Activated T-helper 1 cell treated with anti-CD3 and anti-CD28 coated beads, Interleukin-2, amount 50 U/mL, for 16 hours (primary cell): ENCODE results near the gene KRTAP10-4.
"Not testable (repeated sequence)": the region's sequence is repeated elsewhere in the genome, so short reads cannot be mapped to it uniquely, and the experiment has no call there.

Experiments used
- DNase-seq, 2 donors: peaks; one replicate each; pipeline ENCODE4 v3.0.0-alpha.2; 2020; ENCODE audit warnings: low read depth in 1 of 2, low spot score in 1 of 2

KRTAP10-4 gene

GRCh38 chr21:44579056-44579832, 5.7 kb downstream of the KRTAP10-4 start:
- no peak for DNase-seq

GRCh38 chr21:44579833-44580144, 6.3 kb downstream of the KRTAP10-4 start:
- no peak for DNase-seq

GRCh38 chr21:44580231-44580821, 6.8 kb downstream of the KRTAP10-4 start, which contains the start of gene KRTAP10-5:
Gene KRTAP10-5 (minus strand): TSS chr21:44580604. CDS start chr21:44580578, 26 bp downstream.
- DNase-seq: not testable (repeated sequence)

- DNase-seq: no peak
Measured at GRCh38 chr21:44581158-44581557, 7.6 kb downstream of the KRTAP10-4 start.

GRCh38 chr21:44582055-44582454, 8.5 kb downstream of the KRTAP10-4 start:
- DNase-seq: no peak

- DNase-seq: no peak
Measured at GRCh38 chr21:44583089-44583799, 9.7 kb downstream of the KRTAP10-4 start.

- DNase-seq: no peak
Measured at GRCh38 chr21:44583800-44584147, 10.2 kb downstream of the KRTAP10-4 start.

GRCh38 chr21:44585892-44586291, 12.4 kb downstream of the KRTAP10-4 start:
- no peak for DNase-seq

GRCh38 chr21:44589094-44589493, 15.6 kb downstream of the KRTAP10-4 start:
- no peak for DNase-seq

GRCh38 chr21:44589586-44590305, 16.2 kb downstream of the KRTAP10-4 start:
- no peak for DNase-seq

GRCh38 chr21:44590311-44590721, 16.8 kb downstream of the KRTAP10-4 start:
- no peak for DNase-seq

GRCh38 chr21:44590897-44591800, 17.6 kb downstream of the KRTAP10-4 start:
- DNase-seq: not testable (repeated sequence)

GRCh38 chr21:44591801-44592130, 18.2 kb downstream of the KRTAP10-4 start:
- not testable (repeated sequence) for DNase-seq

GRCh38 chr21:44592446-44593311, 19.1 kb downstream of the KRTAP10-4 start, which contains the start of gene KRTAP10-6:
Gene KRTAP10-6 (minus strand): TSS chr21:44592505. CDS start chr21:44592484, 21 bp downstream.
- DNase-seq: no peak

- DNase-seq: no peak
Measured at GRCh38 chr21:44593598-44594405, 20.3 kb downstream of the KRTAP10-4 start.

GRCh38 chr21:44594406-44594916, 20.9 kb downstream of the KRTAP10-4 start:
- DNase-seq: no peak

- no peak for DNase-seq
Measured at GRCh38 chr21:44595524-44595923, 22.0 kb downstream of the KRTAP10-4 start.

GRCh38 chr21:44596068-44596725, 22.7 kb downstream of the KRTAP10-4 start:
- no peak for DNase-seq
